Right lobe of liver (tissue), 4 donors: ENCODE data around the gene CCHCR1.

Source experiments
- POLR2A ChIP-seq: fragments of 450-650 bp; IDR thresholded peaks from one replicate; pipeline ENCODE4 v1.6.1; 2017; ENCODE audit warnings: antibody characterized with exemption, mild to moderate bottlenecking
- TF ChIP-seq, protein P1 (sequence below), 4 donors: fragments of 200-600 bp in 3 of 4; fragments of 450-650 bp in 1 of 4; IDR thresholded peaks; one replicate each; pipeline versions ENCODE4 v1.5.1 to v1.8.0; 2016 to 2022; ENCODE audit warnings: antibody characterized with exemption in 4 of 4, mild to moderate bottlenecking in 2 of 4
- donor health status: DM: no; HTN: no; CAD: no.
- donor health status: DM: no; HTN: no; CAD: no.
- donor health status: DM: no; HTN: yes; CAD: no.

DNA sequence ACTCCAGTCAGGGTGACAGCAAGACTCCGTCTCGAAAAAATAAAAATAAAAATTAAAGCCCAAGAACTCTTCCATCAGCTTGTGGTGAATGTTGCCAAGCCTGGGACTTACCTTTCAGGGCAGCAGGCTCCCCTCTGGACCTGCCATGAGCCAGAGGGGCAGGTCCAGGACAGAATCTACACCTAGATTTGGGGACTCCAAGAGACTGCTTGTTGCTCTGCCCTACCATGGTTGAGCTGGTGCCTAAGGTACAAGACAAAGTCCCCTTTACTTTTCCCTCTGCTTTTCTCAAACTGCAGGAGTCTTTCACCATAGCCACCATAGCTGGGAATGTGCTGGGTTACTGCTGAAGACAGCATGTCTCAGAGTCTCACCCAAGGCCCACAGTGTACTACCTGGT is 54.5 kb downstream of the CCHCR1 start:
- TF ChIP-seq POLR2A, result no peak
- TF ChIP-seq, protein P1, sequence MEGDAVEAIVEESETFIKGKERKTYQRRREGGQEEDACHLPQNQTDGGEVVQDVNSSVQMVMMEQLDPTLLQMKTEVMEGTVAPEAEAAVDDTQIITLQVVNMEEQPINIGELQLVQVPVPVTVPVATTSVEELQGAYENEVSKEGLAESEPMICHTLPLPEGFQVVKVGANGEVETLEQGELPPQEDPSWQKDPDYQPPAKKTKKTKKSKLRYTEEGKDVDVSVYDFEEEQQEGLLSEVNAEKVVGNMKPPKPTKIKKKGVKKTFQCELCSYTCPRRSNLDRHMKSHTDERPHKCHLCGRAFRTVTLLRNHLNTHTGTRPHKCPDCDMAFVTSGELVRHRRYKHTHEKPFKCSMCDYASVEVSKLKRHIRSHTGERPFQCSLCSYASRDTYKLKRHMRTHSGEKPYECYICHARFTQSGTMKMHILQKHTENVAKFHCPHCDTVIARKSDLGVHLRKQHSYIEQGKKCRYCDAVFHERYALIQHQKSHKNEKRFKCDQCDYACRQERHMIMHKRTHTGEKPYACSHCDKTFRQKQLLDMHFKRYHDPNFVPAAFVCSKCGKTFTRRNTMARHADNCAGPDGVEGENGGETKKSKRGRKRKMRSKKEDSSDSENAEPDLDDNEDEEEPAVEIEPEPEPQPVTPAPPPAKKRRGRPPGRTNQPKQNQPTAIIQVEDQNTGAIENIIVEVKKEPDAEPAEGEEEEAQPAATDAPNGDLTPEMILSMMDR (IDR thresholded peaks at IDR 0.05), result no peak
